WTC11 (cell line): ENCODE results near the gene XIRP1. TPM values are rescaled to one million over a fixed set of nuclear protein-coding genes. Genes with fewer than 3 reads are reported as not detected.

Experiments
- ATAC-seq: fragments of 200-7000 bp; cut with Tn5 transposase; 2 replicates; pipeline ENCODE4 v1.10.0; 2021; ENCODE audit warnings: mild to moderate bottlenecking, moderate library complexity
- CTCF ChIA-PET: fragments of 300-600 bp; sonication (Branson Sonifier 250); formaldehyde crosslinking; loops from one replicate; lab custom pipeline; 2021; ENCODE audit warnings: antibody characterized with exemption; lab: Charles Lee
- POLR2A ChIA-PET: fragments of 350-600 bp; sonication (Branson Sonifier 250); formaldehyde crosslinking; loops from one replicate; lab custom pipeline; 2021; ENCODE audit warnings: antibody characterized with exemption; lab: Charles Lee
- DNase-seq: peaks from one replicate; pipeline ENCODE4 v3.0.0; 2021; ENCODE audit warnings: low spot score
- H3K27ac Mint-ChIP-seq: 2 replicates; pipeline ENCODE4 v1.8.0; 2021; ENCODE audit warnings: mixed read lengths
- H3K27me3 Mint-ChIP-seq: 2 replicates; pipeline ENCODE4 v1.8.0; 2021; ENCODE audit warnings: low read depth, mild to moderate bottlenecking, moderate library complexity, mixed read lengths
- H3K36me3 Mint-ChIP-seq: 2 replicates; pipeline ENCODE4 v1.8.0; 2021; ENCODE audit warnings: mixed read lengths
- H3K4me1 Mint-ChIP-seq: 2 replicates; pipeline ENCODE4 v1.8.0; 2022; ENCODE audit warnings: mixed read lengths
- H3K4me3 Mint-ChIP-seq: 2 replicates; pipeline ENCODE4 v1.8.0; 2021; ENCODE audit warnings: mild to moderate bottlenecking, moderate library complexity, mixed read lengths
- H3K9me3 Mint-ChIP-seq: 2 replicates; pipeline ENCODE4 v1.8.0; 2021; ENCODE audit warnings: mixed read lengths
- CREM ChIP-seq: sonication (generic); formaldehyde crosslinking; IDR thresholded peaks from 2 replicates; pipeline ENCODE4 v1.8.1; 2022; ENCODE audit warnings: mild to moderate bottlenecking, missing genetic modification reagents, moderate library complexity
- ELF4 ChIP-seq: sonication (generic); formaldehyde crosslinking; IDR thresholded peaks from 2 replicates; pipeline ENCODE4 v1.8.1; 2022; ENCODE audit warnings: low read depth, mild to moderate bottlenecking, moderate library complexity, missing genetic modification reagents
- FOXJ3 ChIP-seq: sonication (generic); formaldehyde crosslinking; IDR thresholded peaks from 2 replicates; pipeline ENCODE4 v1.9.0; 2021; ENCODE audit warnings: missing genetic modification reagents, mild to moderate bottlenecking, borderline replicate concordance
- JUN ChIP-seq: sonication (generic); formaldehyde crosslinking; IDR thresholded peaks from 2 replicates; pipeline ENCODE4 v1.8.0; 2023; ENCODE audit warnings: mild to moderate bottlenecking, missing genetic modification reagents
- OVOL2 ChIP-seq: fragments of 250-450 bp; sonication (Bioruptor Pico); IDR thresholded peaks from 2 replicates; pipeline ENCODE4 v1.9.0; 2021; ENCODE audit warnings: mild to moderate bottlenecking, borderline replicate concordance
- RELA ChIP-seq: sonication (generic); formaldehyde crosslinking; IDR thresholded peaks from 2 replicates; pipeline ENCODE4 v1.8.1; 2022; ENCODE audit warnings: missing genetic modification reagents, mild to moderate bottlenecking, borderline replicate concordance
- SMAD4 ChIP-seq: sonication (generic); formaldehyde crosslinking; IDR thresholded peaks from 2 replicates; pipeline ENCODE4 v1.8.0; 2022; ENCODE audit warnings: mild to moderate bottlenecking, missing genetic modification reagents
- SOX15 ChIP-seq: fragments of 250-450 bp; sonication (Bioruptor Pico); IDR thresholded peaks from 2 replicates; pipeline ENCODE4 v1.9.0; 2021; ENCODE audit warnings: mild to moderate bottlenecking
- USF2 ChIP-seq: sonication (generic); formaldehyde crosslinking; IDR thresholded peaks from 2 replicates; pipeline ENCODE4 v1.8.1; 2023; ENCODE audit warnings: mild to moderate bottlenecking, missing genetic modification reagents, moderate library complexity
- ZNF232 ChIP-seq: sonication (generic); formaldehyde crosslinking; IDR thresholded peaks from 2 replicates; pipeline ENCODE4 v1.8.0; 2022; ENCODE audit warnings: mild to moderate bottlenecking, missing genetic modification reagents
- ZNF317 ChIP-seq: sonication (generic); formaldehyde crosslinking; IDR thresholded peaks from 2 replicates; pipeline ENCODE4 v1.8.1; 2023; ENCODE audit warnings: low read depth, mild to moderate bottlenecking, moderate library complexity, missing genetic modification reagents, borderline replicate concordance
- ZNF416 ChIP-seq: fragments of 250-450 bp; sonication (Bioruptor Pico); IDR thresholded peaks from 2 replicates; pipeline ENCODE4 v1.9.0; 2021; ENCODE audit warnings: mild to moderate bottlenecking, inconsistent platforms
- ZNF423 ChIP-seq: fragments of 250-450 bp; sonication (Bioruptor Pico); IDR thresholded peaks from 2 replicates; pipeline ENCODE4 v2.1.2; 2022; ENCODE audit warnings: mild to moderate bottlenecking, moderate library complexity
- ZNF671 ChIP-seq: fragments of 250-450 bp; sonication (Bioruptor Pico); IDR thresholded peaks from 2 replicates; pipeline ENCODE4 v1.8.0; 2021; ENCODE audit warnings: mild to moderate bottlenecking
- total RNA-seq: library from RNA; stranded (reverse); gene quantifications from 3 replicates; pipeline ENCODE4 v1.2.3, GENCODE V29; 2021
- TF ChIP-seq, protein P1 (sequence below): sonication (generic); formaldehyde crosslinking; IDR thresholded peaks from 2 replicates; pipeline ENCODE4 v1.8.0; 2022; ENCODE audit warnings: mild to moderate bottlenecking, missing genetic modification reagents
- TF ChIP-seq, protein P2 (sequence below): fragments of 250-450 bp; sonication (Bioruptor Pico); conservative IDR thresholded peaks from 2 replicates; pipeline ENCODE4 v1.9.0; 2021; ENCODE audit warnings: mild to moderate bottlenecking

Gene XIRP1
- total RNA-seq, 1 experiment from 2014 or later, result not detected

DNA sequence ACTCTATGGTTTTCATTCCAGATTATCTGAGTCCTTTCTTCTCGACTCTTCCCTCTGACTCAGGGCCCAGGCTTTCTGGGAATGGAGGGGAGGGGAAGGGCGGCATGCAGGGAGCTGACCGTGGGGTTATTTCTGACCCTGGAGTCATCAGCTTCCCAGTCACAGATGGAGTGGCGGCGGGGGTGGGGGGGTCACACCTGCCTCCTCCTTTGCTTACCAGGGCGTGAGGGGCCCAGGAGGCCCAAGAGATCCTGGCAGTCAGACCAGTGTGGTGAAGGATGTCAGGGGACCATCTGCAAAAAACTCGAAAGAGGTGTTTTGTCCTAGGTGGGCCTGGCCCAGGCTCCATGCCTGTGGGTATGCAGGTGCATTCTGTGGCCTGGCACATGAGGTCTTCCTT lies 996 bp upstream of the XIRP1 start:
- ChIA-PET POLR2A (no interaction called here), CTCF (interaction anchor here (1.1 to 12.3 kb wide), 4 partner anchors 18 to 98 kb away, joined by 3 to 291 read pairs (median 32); no protein-coding TSS in a partner anchor)
- no peaks in the 10 kb centered on the region; the same call in 1 of the 2 replicates for H3K27me3 Mint-ChIP-seq
- H3K4me1 Mint-ChIP-seq, result peaks cover 12% of the 10 kb centered on the region
- no peak for ATAC-seq
- no peaks in the 10 kb centered on the region for H3K9me3 Mint-ChIP-seq
- no peak for DNase-seq
- no peaks in the 10 kb centered on the region for H3K36me3 Mint-ChIP-seq
- TF ChIP-seq, protein P1, sequence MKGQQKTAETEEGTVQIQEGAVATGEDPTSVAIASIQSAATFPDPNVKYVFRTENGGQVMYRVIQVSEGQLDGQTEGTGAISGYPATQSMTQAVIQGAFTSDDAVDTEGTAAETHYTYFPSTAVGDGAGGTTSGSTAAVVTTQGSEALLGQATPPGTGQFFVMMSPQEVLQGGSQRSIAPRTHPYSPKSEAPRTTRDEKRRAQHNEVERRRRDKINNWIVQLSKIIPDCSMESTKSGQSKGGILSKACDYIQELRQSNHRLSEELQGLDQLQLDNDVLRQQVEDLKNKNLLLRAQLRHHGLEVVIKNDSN, result no peak
- TF ChIP-seq ELF4, result no peak
- no peak for TF ChIP-seq CREM (CRISPR knock-in tag)
- TF ChIP-seq ZNF671 (CRISPR knock-in tag), result no peak
- H3K27ac Mint-ChIP-seq, result no peak overlapping the region
- H3K4me3 Mint-ChIP-seq, result no peak overlapping the region

DNA sequence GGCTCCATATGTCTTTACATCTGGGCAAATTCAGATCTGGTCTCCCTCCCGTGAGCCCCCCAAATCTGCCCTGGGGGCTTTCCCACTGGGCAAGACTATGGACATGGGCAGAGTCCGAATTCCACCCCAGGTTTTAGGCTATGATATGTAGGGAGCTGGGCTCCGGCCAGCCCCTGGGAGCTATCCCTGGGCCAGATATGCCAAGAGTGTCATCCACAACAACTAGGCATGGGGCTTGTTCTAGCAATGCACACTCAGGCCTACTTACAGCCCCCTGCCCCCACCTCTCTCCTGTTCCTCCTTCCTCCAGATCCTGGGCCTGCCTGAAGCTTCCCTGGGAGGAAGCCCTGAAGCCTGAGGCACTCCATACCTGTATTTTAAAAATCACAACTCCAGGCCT lies 622 bp downstream of the XIRP1 start:
- no peak for TF ChIP-seq SMAD4
- TF ChIP-seq, all 79 proteins: peak for 0
- ATAC-seq, result no peak
- peaks cover 9% of the 10 kb centered on the region for H3K4me1 Mint-ChIP-seq
- no peaks in the 10 kb centered on the region; the same call in 1 of the 2 replicates for H3K27me3 Mint-ChIP-seq
- H3K36me3 Mint-ChIP-seq, result no peaks in the 10 kb centered on the region
- POLR2A ChIA-PET, result no interaction called here
- no peak for DNase-seq
- CTCF ChIA-PET, result interaction anchor here (0.6 to 12.3 kb wide), 15 partner anchors 14 to 836 kb away, joined by 3 to 291 read pairs (median 5); partner anchors contain the start of genes GORASP1 and TTC21A
- no peak overlapping the region for H3K4me3 Mint-ChIP-seq
- no peaks in the 10 kb centered on the region for H3K9me3 Mint-ChIP-seq
- no peak overlapping the region for H3K27ac Mint-ChIP-seq

DNA sequence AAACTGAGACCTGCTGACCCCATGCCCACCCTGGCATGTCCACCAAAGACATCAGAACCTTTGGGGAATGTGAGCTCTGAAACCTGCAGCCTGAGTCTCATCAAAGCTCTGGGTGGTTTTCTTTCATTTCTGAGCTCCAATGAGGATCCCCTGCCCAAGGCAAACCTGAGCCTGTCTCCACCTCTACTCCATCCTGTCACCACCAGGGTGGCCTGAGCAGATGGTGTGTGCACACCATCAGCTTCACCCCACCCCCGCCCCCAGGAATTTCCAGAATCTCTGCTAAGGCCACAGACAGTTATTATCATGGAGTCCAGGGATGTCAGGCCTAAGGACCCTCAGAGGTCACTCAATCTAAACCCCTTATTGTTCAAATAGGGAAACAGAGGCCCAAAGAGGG lies 1.3 kb downstream of the XIRP1 start:
- no peak for DNase-seq
- peak; percentile 46 for ATAC-seq
- no peaks in the 10 kb centered on the region for H3K9me3 Mint-ChIP-seq
- H3K27ac Mint-ChIP-seq, result no peak overlapping the region
- no peaks in the 10 kb centered on the region for H3K36me3 Mint-ChIP-seq
- H3K27me3 Mint-ChIP-seq, result no peaks in the 10 kb centered on the region; the same call in 1 of the 2 replicates
- TF ChIP-seq OVOL2 (CRISPR knock-in tag), result no peak
- no peak overlapping the region for H3K4me3 Mint-ChIP-seq
- POLR2A ChIA-PET, result no interaction called here
- CTCF ChIA-PET, result interaction anchor here (0.6 to 12.3 kb wide), 15 partner anchors 14 to 837 kb away, joined by 3 to 291 read pairs (median 6); partner anchors contain the start of genes GORASP1 and TTC21A
- 0 out of 2 replicates have a peak, but pooled peaks cover 4% of the 10 kb centered on the region for H3K4me1 Mint-ChIP-seq

DNA sequence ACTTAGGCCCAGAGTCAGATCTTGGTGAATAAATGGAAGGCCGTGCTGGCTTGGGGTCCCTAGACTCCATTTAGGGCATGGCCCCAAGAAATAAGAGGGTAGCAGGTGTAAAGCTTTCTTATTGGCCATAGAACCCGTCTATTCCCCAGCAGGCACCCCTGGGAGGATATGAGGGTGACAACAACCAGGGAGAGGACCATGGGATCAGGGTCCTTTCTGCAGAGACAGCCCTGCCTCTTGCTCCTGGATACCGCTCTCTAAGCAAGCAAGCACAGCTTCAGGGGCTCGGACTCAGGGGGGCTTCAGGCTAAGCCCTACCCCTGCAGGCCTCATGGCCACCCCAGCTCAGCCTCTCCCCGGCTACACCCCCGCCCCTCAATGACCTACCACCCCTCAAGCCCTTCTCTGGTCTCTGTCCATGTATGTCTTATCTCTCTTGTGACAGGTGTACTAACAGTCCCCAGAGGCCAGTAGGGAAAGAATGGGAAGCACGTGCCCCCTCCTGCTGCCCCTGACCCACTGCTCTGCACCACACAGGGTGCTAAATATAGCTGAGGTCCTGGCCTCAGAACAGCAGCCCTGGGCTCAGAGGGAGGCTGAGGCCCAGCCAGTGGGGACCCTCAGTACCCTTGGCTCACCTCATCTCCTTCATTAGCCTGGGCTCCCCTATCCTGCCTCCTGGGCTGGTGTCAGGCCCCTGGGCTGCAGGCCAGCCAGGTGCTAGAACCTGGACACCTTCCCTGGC lies 1.9 kb downstream of the XIRP1 start:
- TF ChIP-seq SOX15 (no peak), FOXJ3 (CRISPR knock-in tag) (no peak), USF2 (CRISPR knock-in tag) (no peak), ZNF232 (CRISPR knock-in tag) (no peak), ZNF416 (CRISPR knock-in tag) (no peak), ZNF317 (CRISPR knock-in tag) (no peak), RELA (CRISPR knock-in tag) (no peak), ZNF423 (CRISPR knock-in tag) (no peak), JUN (CRISPR knock-in tag) (no peak)
- TF ChIP-seq, protein P2, sequence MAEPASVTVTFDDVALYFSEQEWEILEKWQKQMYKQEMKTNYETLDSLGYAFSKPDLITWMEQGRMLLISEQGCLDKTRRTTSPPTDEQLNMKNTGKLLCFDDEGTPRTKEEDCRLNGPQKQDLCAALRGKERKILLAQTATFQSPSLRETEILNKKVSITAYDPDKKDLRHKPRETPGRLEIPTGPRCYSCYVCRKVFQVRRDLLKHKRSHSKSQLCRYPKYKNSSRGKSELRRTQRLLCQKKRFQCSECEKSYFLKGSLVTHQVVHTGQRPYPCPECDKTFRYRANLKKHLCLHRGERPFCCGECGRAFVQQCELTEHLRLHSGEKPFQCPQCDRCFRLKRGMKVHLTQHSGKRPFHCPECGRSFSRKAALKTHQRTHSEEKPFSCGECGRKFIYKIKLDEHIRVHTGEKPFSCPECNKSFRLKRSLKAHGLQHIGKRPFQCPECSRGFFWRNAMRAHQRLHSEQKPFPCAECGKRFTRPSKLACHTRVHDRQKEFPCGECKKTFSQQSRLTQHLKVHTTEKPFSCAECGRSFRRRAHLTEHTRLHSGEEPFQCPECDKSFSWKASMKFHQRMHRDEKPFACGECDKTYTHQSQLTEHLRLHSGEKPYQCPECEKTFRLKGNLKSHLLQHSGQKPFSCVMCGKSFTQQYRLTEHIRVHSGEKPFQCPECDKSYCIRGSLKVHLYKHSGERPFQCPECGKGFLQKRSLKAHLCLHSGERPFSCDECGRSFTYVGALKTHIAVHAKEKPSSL (CRISPR knock-in tag), result no peak
- no peaks in the 10 kb centered on the region; the same call in 1 of the 2 replicates for H3K27me3 Mint-ChIP-seq
- CTCF ChIA-PET, result interaction anchor here (0.6 to 12.3 kb wide), 26 partner anchors 12 to 188 kb away, joined by 3 to 291 read pairs (median 4); partner anchors contain the start of genes CX3CR1, GORASP1 and TTC21A
- no peak overlapping the region for H3K4me3 Mint-ChIP-seq
- H3K36me3 Mint-ChIP-seq, result no peaks in the 10 kb centered on the region
- ATAC-seq (no peak), DNase-seq (no peak)
- H3K9me3 Mint-ChIP-seq, result no peaks in the 10 kb centered on the region
- H3K27ac Mint-ChIP-seq, result no peak overlapping the region
- POLR2A ChIA-PET, result interaction anchor here (0.6 kb wide), 1 partner anchor 98 kb away, joined by 3 read pairs; no protein-coding TSS in a partner anchor
- 0 out of 2 replicates have a peak, but pooled peaks cover 4% of the 10 kb centered on the region for H3K4me1 Mint-ChIP-seq
